Measurements from ENCODE around the gene TOP2B. TPM values are rescaled to one million over a fixed set of nuclear protein-coding genes. Genes with fewer than 3 reads are reported as not detected.
A peak's percentile ranks its signal among the peaks of the same experiment; 100 is the strongest.

TOP2B gene
- total and polyA plus RNA-seq, 9 of the 15 experiments (the other 6 are each of a cell fraction or from before 2014, with no cell fraction given) = 45.3 to 186 (median 134) TPM

DNA sequence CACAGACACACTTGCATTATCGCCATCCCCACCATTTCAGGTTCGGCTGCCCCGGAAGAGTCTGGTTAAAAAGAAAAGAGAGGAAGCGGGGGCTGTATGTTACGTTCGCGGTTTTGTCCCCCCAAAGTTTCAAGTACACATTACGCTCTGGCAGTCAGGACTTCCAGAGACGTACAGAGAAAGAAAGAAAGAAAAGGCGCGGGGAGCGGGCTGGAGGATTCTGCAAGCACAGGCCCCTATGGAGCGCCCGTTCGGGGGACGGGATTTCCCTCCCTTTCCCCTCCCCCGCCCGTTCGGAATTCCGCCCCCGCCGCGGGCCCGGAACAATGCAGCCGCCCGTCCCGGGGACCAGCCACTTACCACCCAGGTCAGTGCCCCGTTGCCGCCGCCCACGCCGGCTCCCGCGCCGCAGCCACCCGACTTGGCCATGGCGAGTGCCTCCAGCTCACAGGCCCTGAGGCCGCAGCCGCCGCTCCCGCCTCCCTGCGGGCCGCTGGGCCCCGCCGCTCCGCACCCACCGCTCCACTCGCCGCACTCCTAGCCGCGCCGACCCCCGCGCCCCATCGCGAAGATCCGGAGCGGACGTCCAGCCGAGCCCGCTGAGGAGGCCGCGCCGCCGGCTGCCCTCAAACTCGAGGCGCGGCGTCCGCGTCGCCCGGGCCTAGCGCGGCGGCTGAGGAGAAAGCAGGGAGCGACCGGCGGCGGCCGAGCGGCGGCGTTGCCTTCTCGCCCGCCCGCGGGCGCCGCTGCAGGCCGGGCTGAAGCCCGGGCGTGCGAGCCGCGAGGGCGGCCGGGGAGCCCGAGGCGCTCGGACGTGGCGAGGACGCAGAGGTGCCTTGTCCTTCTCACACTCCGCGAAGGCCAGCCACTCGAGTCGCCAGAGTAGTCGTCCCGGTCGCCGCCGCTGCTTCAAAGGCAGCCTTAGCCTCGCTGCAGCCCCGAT is 567 bp downstream of the TOP2B start (continued):
- no peak for TF ChIP-seq HMG20A (CRISPR knock-in tag; conservative IDR thresholded peaks at IDR 0.05)
- TF ChIP-seq RAD51 (IDR thresholded peaks at IDR 0.05; ENCODE audit: borderline replicate concordance, low read depth) = no peak
- no peak for TF ChIP-seq RUNX1 (IDR thresholded peaks at IDR 0.05; ENCODE audit: low read depth)
- TF ChIP-seq ZNF408 (CRISPR knock-in tag; IDR thresholded peaks at IDR 0.05; ENCODE audit: low read depth) = no peak
- TF ChIP-seq, protein P1, sequence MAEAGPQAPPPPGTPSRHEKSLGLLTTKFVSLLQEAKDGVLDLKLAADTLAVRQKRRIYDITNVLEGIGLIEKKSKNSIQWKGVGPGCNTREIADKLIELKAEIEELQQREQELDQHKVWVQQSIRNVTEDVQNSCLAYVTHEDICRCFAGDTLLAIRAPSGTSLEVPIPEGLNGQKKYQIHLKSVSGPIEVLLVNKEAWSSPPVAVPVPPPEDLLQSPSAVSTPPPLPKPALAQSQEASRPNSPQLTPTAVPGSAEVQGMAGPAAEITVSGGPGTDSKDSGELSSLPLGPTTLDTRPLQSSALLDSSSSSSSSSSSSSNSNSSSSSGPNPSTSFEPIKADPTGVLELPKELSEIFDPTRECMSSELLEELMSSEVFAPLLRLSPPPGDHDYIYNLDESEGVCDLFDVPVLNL (CRISPR knock-in tag; IDR thresholded peaks at IDR 0.05; ENCODE audit: low read depth) = no peak
- TF ChIP-seq TSC22D4 (tag; IDR thresholded peaks at IDR 0.05) = no peak
- TF ChIP-seq NR3C1 (CRISPR knock-in tag; IDR thresholded peaks at IDR 0.05) = peak; percentile 60; the same call in 1 of the 2 replicates
- no peak for TF ChIP-seq ZNF778 (CRISPR knock-in tag; IDR thresholded peaks at IDR 0.05)
- no peak for TF ChIP-seq WHSC1 (IDR thresholded peaks at IDR 0.05; ENCODE audit: low read length)
- TF ChIP-seq ZNF561 (CRISPR knock-in tag; conservative IDR thresholded peaks at IDR 0.05) = no peak
- no peak for TF ChIP-seq JUNB (CRISPR knock-in tag; conservative IDR thresholded peaks at IDR 0.05)
- no peak; the same call in 1 of the 2 replicates for TF ChIP-seq FOSL1 (tag; conservative IDR thresholded peaks at IDR 0.05)
- TF ChIP-seq MAFK (IDR thresholded peaks at IDR 0.05; ENCODE audit: low read length) = no peak
- no peak for TF ChIP-seq MCM7 (IDR thresholded peaks at IDR 0.05)
- no peak for TF ChIP-seq HLTF (IDR thresholded peaks at IDR 0.05)
- TF ChIP-seq, protein P2, sequence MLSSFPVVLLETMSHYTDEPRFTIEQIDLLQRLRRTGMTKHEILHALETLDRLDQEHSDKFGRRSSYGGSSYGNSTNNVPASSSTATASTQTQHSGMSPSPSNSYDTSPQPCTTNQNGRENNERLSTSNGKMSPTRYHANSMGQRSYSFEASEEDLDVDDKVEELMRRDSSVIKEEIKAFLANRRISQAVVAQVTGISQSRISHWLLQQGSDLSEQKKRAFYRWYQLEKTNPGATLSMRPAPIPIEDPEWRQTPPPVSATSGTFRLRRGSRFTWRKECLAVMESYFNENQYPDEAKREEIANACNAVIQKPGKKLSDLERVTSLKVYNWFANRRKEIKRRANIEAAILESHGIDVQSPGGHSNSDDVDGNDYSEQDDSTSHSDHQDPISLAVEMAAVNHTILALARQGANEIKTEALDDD (IDR thresholded peaks at IDR 0.05) = no peak
- TF ChIP-seq, protein P3, sequence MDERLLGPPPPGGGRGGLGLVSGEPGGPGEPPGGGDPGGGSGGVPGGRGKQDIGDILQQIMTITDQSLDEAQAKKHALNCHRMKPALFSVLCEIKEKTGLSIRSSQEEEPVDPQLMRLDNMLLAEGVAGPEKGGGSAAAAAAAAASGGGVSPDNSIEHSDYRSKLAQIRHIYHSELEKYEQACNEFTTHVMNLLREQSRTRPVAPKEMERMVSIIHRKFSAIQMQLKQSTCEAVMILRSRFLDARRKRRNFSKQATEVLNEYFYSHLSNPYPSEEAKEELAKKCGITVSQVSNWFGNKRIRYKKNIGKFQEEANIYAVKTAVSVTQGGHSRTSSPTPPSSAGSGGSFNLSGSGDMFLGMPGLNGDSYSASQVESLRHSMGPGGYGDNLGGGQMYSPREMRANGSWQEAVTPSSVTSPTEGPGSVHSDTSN (CRISPR knock-in tag; IDR thresholded peaks at IDR 0.05; ENCODE audit: low read depth) = no peak
- TF ChIP-seq, protein P3 (tag; conservative IDR thresholded peaks at IDR 0.05; ENCODE audit: low read depth) = no peak
- no peak for TF ChIP-seq NCOR1 (IDR thresholded peaks at IDR 0.05)
- TF ChIP-seq SRSF1 (IDR thresholded peaks at IDR 0.05; ENCODE audit: low read depth, low read length) = no peak
- peak; percentile 19; the same call in 1 of the 2 replicates for TF ChIP-seq POLR2AphosphoS5 (IDR thresholded peaks at IDR 0.05; ENCODE audit: control insufficient read depth, insufficient read depth, low read depth, low read length)
- TF ChIP-seq NFIX (CRISPR knock-in tag; IDR thresholded peaks at IDR 0.05; ENCODE audit: low read depth) = no peak
- no peak for TF ChIP-seq SREBF2 (CRISPR knock-in tag; IDR thresholded peaks at IDR 0.05)
- TF ChIP-seq KHSRP (IDR thresholded peaks at IDR 0.05) = no peak
- peak; percentile 81; the same call in 1 of the 2 replicates for TF ChIP-seq PHF8 (IDR thresholded peaks at IDR 0.05; ENCODE audit: borderline replicate concordance, low read length)
- no peak for TF ChIP-seq RNF2 (IDR thresholded peaks at IDR 0.05)
